Measurements from ENCODE around the gene EIF5AL1.
"Not testable (repeated sequence)": the region's sequence is repeated elsewhere in the genome, so short reads cannot be mapped to it uniquely, and the experiment has no call there.

Gene EIF5AL1

DNA sequence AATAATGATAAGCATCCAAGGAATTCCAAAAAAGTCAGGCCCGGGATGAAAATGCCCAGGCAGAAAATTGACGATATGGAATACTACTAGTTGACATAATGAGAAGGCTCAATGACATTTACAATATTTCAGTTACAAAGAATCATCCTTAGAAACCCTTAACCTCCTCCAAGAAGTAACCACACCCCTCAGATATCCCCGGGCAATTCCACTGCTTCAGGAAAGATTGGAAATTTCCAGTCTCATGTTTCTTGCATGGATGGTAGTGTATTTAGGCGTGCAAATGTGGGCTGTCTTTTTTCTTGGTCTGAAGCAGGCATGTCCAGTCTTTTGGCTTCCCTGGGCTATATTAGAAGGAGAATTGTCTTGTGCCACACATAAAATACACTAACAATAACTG lies 5.2 kb downstream of the EIF5AL1 start:
- DNase-seq = not testable (repeated sequence)

- DNase-seq = not testable (repeated sequence)
These were observed 9.4 kb downstream of the EIF5AL1 start for GRCh38 chr10:79521751-79522150.

- not testable (repeated sequence) for DNase-seq
These were observed 10.1 kb downstream of the EIF5AL1 start for GRCh38 chr10:79522464-79522863.

DNA sequence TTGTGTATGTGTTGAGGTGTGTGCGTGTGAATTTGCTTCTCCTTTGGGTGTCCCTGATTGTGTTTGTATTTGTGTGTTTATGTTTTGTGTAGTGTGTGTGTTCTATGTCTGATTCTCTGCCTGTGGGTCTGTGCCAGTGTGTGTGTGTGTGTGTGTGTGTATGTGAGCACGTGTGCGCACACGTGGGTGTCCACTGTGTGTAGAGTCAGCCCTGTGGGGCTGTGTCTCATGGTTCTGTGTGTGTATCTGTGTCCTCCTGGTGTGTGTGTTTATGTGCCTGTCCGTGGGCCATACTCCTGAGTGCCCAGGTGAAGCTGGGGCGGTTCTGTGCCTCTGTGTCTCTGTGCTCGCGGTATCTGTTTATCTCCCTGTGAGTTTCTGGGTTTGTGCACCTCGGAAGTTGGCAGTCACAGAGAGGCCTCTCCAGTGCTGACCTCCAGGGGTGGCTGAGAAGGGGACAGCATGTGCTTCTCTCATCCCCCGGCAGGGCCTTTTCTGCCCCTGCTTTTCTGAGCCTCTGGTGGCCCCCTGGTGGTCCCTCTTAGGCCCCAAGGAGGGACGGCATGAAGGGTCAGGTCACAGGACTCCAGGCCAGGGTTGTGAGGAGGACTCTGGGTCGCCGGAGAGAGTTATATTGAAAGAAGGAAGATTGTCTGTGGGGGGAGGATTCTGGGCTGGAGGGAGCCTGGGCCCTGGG lies 11.0 kb downstream of the EIF5AL1 start:
- not testable (repeated sequence) for DNase-seq

GRCh38 chr10:79525049-79525710 lies 12.8 kb downstream of the EIF5AL1 start:
- DNase-seq = not testable (repeated sequence)

DNA sequence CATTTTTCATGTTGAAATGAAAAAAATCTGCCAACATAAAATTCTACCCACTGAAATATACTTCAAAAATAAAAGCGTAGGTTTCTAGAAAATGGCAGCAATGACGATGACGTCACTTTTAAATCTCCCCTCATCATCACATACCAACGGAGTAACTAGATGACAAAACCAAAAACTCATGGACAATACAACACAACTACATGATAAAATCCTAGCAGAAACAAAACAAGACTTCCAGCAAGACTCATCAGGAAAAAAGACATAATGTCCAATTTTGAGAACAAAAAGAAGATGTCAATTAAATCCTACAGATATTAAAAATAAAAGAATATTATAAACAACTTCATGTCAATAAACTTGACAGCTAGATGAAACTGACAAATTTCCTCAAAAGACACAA lies 15.9 kb downstream of the EIF5AL1 start:
- not testable (repeated sequence) for DNase-seq

- not testable (repeated sequence) for DNase-seq
These were observed 21.0 kb downstream of the EIF5AL1 start for GRCh38 chr10:79533142-79533902.

DNA sequence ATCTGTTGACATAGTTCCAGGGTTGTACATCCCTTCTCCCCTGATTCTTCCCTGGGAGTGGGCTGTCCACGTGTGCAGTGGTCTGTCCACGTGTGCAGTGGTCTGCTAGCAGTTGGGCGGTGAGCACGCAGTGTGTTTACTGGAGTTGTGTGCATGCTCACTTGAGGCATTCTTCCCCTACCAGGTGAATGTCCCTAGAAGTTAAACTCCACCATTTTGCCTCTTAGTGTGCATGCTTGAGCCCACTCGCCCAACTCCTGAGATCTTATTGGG lies 21.5 kb downstream of the EIF5AL1 start:
- not testable (repeated sequence) for DNase-seq

DNA sequence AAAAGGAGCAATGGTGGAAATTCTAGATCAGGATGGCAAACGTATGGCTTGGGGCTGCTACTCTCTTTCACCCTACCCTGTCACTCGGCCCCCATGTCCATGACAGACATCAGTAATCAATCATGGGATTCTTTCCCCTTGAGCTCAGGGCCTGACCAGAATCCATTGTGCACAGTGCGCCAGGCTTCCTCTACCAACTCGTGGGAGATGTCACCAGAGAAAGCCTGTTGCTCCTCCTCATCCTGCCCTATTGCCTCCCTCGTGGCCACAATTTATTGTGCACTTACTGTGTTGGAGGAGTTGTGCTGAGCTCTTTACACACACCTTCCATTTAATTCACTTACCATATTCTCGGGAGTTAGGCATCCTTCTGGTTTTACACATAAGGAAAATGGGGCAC lies 26.0 kb downstream of the EIF5AL1 start:
- DNase-seq = not testable (repeated sequence)

GRCh38 chr10:79540930-79541329 lies 28.6 kb downstream of the EIF5AL1 start:
- DNase-seq = not testable (repeated sequence)

- DNase-seq = no peak
These were observed 30.3 kb downstream of the EIF5AL1 start for GRCh38 chr10:79542626-79543025.

- not testable (repeated sequence) for DNase-seq
These were observed 32.1 kb downstream of the EIF5AL1 start for GRCh38 chr10:79544408-79544807.

DNA sequence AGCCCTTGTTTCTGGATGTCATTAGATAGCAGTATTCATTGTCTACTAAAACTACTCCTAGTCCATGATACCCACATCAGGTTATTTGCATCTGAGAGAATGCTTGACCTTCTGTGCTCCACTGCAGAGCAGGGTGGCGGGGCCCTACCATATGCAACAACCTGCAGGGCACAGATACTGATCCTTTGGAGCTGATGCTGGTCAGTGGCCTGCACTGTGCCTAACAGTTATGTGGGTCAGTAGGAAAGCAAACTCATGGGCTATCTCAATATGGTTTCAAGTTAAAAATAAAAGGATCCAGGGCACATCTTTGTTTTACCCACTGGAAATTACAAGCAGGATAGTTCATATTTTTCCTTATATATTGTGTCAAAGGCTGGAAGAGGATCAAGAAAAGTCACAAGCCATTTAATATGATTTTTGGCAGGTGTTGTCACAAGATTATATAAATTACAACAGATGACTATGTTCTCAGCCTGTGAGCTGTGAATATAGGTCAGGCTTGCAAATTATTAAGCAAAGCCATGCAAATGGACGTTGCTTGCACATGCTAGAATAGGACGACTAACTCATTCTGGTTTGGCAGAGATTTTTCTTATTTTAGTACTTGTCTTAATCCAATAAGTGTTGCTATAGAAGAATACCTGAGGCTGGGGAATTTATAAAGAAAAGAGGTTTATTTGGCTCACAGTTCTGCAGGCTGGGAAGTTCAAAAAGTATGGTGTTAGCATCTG lies 32.8 kb downstream of the EIF5AL1 start:
- DNase-seq = not testable (repeated sequence)

DNA sequence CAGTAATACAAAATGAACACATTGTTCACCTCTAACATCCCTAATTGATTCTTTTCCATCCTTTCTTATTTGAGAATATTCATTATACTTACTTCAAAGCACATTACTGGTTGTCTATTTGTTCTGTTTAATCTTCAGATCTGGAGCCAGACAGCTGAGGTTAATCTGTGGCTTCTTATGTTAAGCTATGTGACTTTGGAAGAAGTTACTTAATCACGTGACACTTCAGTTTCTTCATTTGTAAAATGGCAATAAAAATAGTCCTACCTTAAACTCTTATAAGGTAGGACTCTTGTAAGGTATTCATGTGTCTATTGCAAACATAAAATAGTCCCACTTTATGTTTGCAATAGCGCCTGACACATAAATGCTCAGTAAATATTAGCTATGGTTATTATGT lies 34.8 kb downstream of the EIF5AL1 start:
- not testable (repeated sequence) for DNase-seq

- no peak for DNase-seq
These were observed 35.6 kb downstream of the EIF5AL1 start for GRCh38 chr10:79547973-79548372.

GRCh38 chr10:79552143-79552542 lies 39.8 kb downstream of the EIF5AL1 start:
- DNase-seq = no peak

GRCh38 chr10:79555354-79556309 lies 43.3 kb downstream of the EIF5AL1 start:
- no peak for DNase-seq

DNA sequence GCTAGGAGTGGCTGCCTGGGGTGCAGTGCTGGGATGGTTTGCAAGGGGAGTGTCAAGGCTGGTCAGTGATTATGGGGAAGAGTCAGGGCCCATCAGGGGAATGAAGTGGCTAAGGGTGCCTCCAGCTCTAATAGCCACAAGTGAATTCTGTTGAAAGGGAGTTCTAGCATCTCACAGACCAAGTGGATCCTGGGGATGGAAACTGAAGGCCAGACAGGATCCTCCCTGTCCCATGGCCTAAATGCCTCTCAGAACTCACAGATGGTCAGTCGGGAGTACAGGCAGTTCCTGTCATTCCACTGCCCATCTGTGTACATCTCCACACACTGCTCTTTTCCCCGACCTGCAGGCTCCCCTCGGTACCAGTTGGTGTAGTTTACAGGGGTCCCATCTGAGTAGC lies 44.6 kb downstream of the EIF5AL1 start:
- not testable (repeated sequence) for DNase-seq

- DNase-seq = no peak
These were observed 47.4 kb downstream of the EIF5AL1 start for GRCh38 chr10:79559726-79560125.

- DNase-seq = no peak
These were observed 47.9 kb downstream of the EIF5AL1 start, which contains the start of gene SFTPA2 for GRCh38 chr10:79560160-79560709. Gene SFTPA2 (minus strand): TSS chr10:79560407. CDS start chr10:79559483, 924 bp downstream.

DNA sequence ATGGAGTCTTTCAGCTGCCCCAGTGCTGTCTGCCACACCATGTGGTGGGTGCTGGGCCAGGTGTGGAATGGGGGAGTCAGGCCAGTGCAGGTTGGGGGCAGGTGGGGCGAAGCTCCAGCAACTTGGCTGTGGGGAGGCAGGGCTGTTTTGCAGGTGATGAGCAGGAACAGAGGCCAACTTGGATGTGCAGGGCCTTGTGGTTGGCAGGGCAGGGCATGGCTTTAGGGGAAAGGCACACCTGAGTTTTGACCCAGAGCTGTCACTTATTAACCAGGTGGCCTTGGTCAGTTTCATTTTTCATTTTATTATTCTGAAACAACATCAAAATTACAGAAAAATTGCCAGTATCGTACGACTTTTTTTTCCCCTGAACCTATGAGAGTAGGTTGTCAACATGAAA lies 48.9 kb downstream of the EIF5AL1 start:
- DNase-seq = no peak
